Gastroesophageal sphincter (tissue), 4 donors: Measurements from ENCODE around the gene MTARC2. TPM values are rescaled to one million over a fixed set of nuclear protein-coding genes. Genes with fewer than 3 reads are reported as not detected.

Source experiments
- total RNA-seq, 4 donors: library from RNA; depleted of rRNA; stranded (reverse); fragments of >200 nt; gene quantifications; one replicate each; pipeline ENCODE4 v1.1.0, GENCODE V29; 2016

The MTARC2 gene
- total RNA-seq, 4 donors from 2014 or later, result 13.0 to 32.5 (median 17.9) TPM

Other genes with a start within 250 kb of the MTARC2 start
- gene MARK1, start 220.2 kb upstream of the MTARC2 start, total RNA-seq, result 10 to 100 TPM; 13.0 to 32.9 (median 21.1) TPM
- gene C1orf115, start 58.0 kb upstream of the MTARC2 start, total RNA-seq, result 10 to 100 TPM in 2 of 4 donors, 1 to 10 TPM in 2; 6.8 to 28.0 (median 9.5) TPM
- gene MTARC1, start 38.6 kb downstream of the MTARC2 start, total RNA-seq, result 1 to 10 TPM; 3.7 to 8.1 (median 5.4) TPM
- 10 to 100 TPM in 3 of 4 donors, 1 to 10 TPM in 1; 7.1 to 18.1 (median 13.5) TPM for gene HLX, start 131.1 kb downstream of the MTARC2 start, total RNA-seq